ENCODE data around the gene FGF3.
"Not testable (repeated sequence)": the region's sequence is repeated elsewhere in the genome, so short reads cannot be mapped to it uniquely, and the experiment has no call there.

FGF3 gene

GRCh38 chr11:69801513-69802335 lies 17.5 kb downstream of the FGF3 start:
- DNase-seq, result no peak

- no peak for DNase-seq
Measured at GRCh38 chr11:69800278-69800677, 18.9 kb downstream of the FGF3 start.

- DNase-seq, result no peak
Measured at GRCh38 chr11:69799582-69799981, 19.6 kb downstream of the FGF3 start.

- no peak for DNase-seq
Measured at GRCh38 chr11:69799097-69799496, 20.1 kb downstream of the FGF3 start.

- DNase-seq, result no peak
Measured at GRCh38 chr11:69797737-69798528, 21.3 kb downstream of the FGF3 start.

- no peak for DNase-seq
Measured at GRCh38 chr11:69797156-69797555, 22.1 kb downstream of the FGF3 start.

GRCh38 chr11:69796063-69796462 lies 23.2 kb downstream of the FGF3 start:
- DNase-seq, result no peak

GRCh38 chr11:69791276-69792180 lies 27.7 kb downstream of the FGF3 start:
- DNase-seq, result no peak

GRCh38 chr11:69788956-69789355 lies 30.3 kb downstream of the FGF3 start:
- no peak for DNase-seq

GRCh38 chr11:69787906-69788305 lies 31.3 kb downstream of the FGF3 start:
- no peak for DNase-seq

GRCh38 chr11:69787457-69787856 lies 31.8 kb downstream of the FGF3 start:
- no peak for DNase-seq

- no peak for DNase-seq
Measured at GRCh38 chr11:69781241-69781640, 38.0 kb downstream of the FGF3 start.

GRCh38 chr11:69778373-69778772 lies 40.8 kb downstream of the FGF3 start:
- no peak for DNase-seq

GRCh38 chr11:69775163-69775755 lies 44.0 kb downstream of the FGF3 start, which contains the start of gene FGF4:
FGF4 (minus strand) TSS chr11:69775341; CDS start chr11:69775084, 257 bp downstream.
- DNase-seq, result no peak

GRCh38 chr11:69774354-69775162 lies 44.7 kb downstream of the FGF3 start:
- no peak for DNase-seq

GRCh38 chr11:69773626-69774353 lies 45.4 kb downstream of the FGF3 start:
- no peak for DNase-seq

GRCh38 chr11:69771466-69771865 lies 47.8 kb downstream of the FGF3 start:
- no peak for DNase-seq

GRCh38 chr11:69770540-69770939 lies 48.7 kb downstream of the FGF3 start:
- DNase-seq, result no peak

GRCh38 chr11:69765498-69765995 lies 53.7 kb downstream of the FGF3 start:
- no peak for DNase-seq

GRCh38 chr11:69764918-69765317 lies 54.3 kb downstream of the FGF3 start:
- DNase-seq, result not testable (repeated sequence)

- no peak for DNase-seq
Measured at GRCh38 chr11:69760319-69760718, 58.9 kb downstream of the FGF3 start.
